K562 (cell line): ENCODE measurements around the gene DRC3. TPM values are rescaled to one million over a fixed set of nuclear protein-coding genes. Genes with fewer than 3 reads are reported as not detected.

ENCODE experiments used
- CBX8 ChIP-seq: fragments of 200-600 bp; sonication (generic); IDR thresholded peaks from 2 replicates; pipeline ENCODE4 v1.6.1; 2012; ENCODE audit warnings: borderline replicate concordance, mixed run types, low read depth, mild to moderate bottlenecking, moderate library complexity, mixed read lengths, low read length, control low read depth, inconsistent platforms; ENCODE audit not compliant: poor library complexity, severe bottlenecking; ENCODE audit errors: extremely low read depth
- CHD7 ChIP-seq: fragments of 200-600 bp; sonication (generic); IDR thresholded peaks from one replicate; pipeline ENCODE4 v1.6.1; 2012; ENCODE audit warnings: mild to moderate bottlenecking, low read depth, low read length, inconsistent platforms
- FOSL1 ChIP-seq: fragments of 200-800 bp; sonication (Bioruptor generic); conservative IDR thresholded peaks from 2 replicates; pipeline ENCODE4 v1.6.1; 2016; ENCODE audit warnings: missing genetic modification characterization, missing compliant biosample characterization
- NFE2 ChIP-seq: IDR thresholded peaks from 2 replicates; pipeline ENCODE4 v1.6.1; 2014; ENCODE audit warnings: antibody characterized with exemption, low read depth
- polyA plus RNA-seq, 8 experiments: library from polyadenylated mRNA; depleted of rRNA in 4 of 8; stranded (reverse) in 5 of 8; unstranded in 3 of 8; fragments of >200 nt; fragmentation: Nextera tagmentation in 2 of 8; fragmentation: Illumina TruSeq in 1 of 8; extraction: Ambion mirVana in 2 of 8; extraction: Trizol in 1 of 8; gene quantifications; 2 replicates each; pipeline versions ENCODE4 v1.2.1 to v1.2.3, GENCODE V29; 2011 to 2014; ENCODE audit warnings: inconsistent platforms in 1 of 8, missing spikeins in 1 of 8
- total RNA-seq, 7 experiments: library from RNA; depleted of rRNA in 6 of 7; stranded (reverse); fragments of >200 nt in 6 of 7; fragmentation: Illumina TruSeq in 2 of 7; extraction: Trizol in 2 of 7; gene quantifications; 2 replicates each; pipeline versions ENCODE4 v1.2.1 to v1.2.3, GENCODE V29; 2011 to 2021; ENCODE audit warnings: low replicate concordance in 1 of 7

The DRC3 gene
- total and polyA plus RNA-seq, 9 of the 15 experiments (the other 6 are each of a cell fraction or from before 2014, with no cell fraction given), result 0.10 to 0.84 (median 0.30) TPM; not detected in 3

- TF ChIP-seq CBX8, result no peak
- peak; percentile 72 for TF ChIP-seq NFE2
- TF ChIP-seq FOSL1 (tag), result 0 out of 2 replicates have a peak, but pooled peaks have one; percentile 17
- no peak for TF ChIP-seq CHD7
Observed at GRCh38 chr17:17942846-17943245, 29.8 kb upstream of the DRC3 start (continued).
